ENCODE data around the gene MYOF. TPM values are rescaled to one million over a fixed set of nuclear protein-coding genes. Genes with fewer than 3 reads are reported as not detected.

MYOF gene
- 103 and 134 TPM in 2 replicates for polyA plus RNA-seq (2012; rRNA removed)
- 116 and 117 TPM in 2 replicates for polyA plus RNA-seq (2012; cell fraction: cytosol; rRNA removed)
- polyA plus RNA-seq (2012; cell fraction: nucleus; rRNA removed) = 121 and 175 TPM in 2 replicates

- Histone ChIP-seq H3K9ac (peak within 1 kb of the TSS; percentile 95), H3K27ac (ENCODE audit: low read depth in 2 of 2, low read length in 1 of 2) (peak within 1 kb of the TSS; percentile 78 to 98), H3F3A (replicated peaks; ENCODE audit: insufficient read depth) (peaks cover 24% of the 10 kb centered on the region), H3K9me2 (no peaks in the 10 kb centered on the region), H2AFZ (ENCODE audit: low read depth) (peak within 1 kb of the TSS; percentile 88), H3K79me2 (ENCODE audit: insufficient read depth) (peaks cover 46% of the 10 kb centered on the region), H3K4me2 (peak within 1 kb of the TSS; percentile 61), H3K36me3 (replicated peaks in 1 of 2; ENCODE audit: control insufficient read depth in 1 of 2, insufficient read depth in 2 of 2, low read length in 1 of 2) (peaks cover 0 to 3% of the 10 kb centered on the region in 2 experiments), H3K4me3 (ENCODE audit: low read depth in 2 of 2, low read length in 1 of 2) (peak within 1 kb of the TSS; percentile 59 to 62), H3K9me3 (no peaks in the 10 kb centered on the region), H3K27me3 (ENCODE audit: insufficient read depth) (no peaks in the 10 kb centered on the region), H4K20me1 (ENCODE audit: insufficient read depth) (no peaks in the 10 kb centered on the region), H3K4me1 (ENCODE audit: control insufficient read depth in 1 of 2, insufficient read depth in 2 of 2, low read depth in 1 of 2, low read length in 1 of 2) (no peaks in the 10 kb centered on the region; a peak in 1 of 4 replicates)
- 2% methylated on average over 27 of the region's 27 CpGs for WGBS (ENCODE audit: low lambda C conversion rate)
- ChIA-PET POLR2A (interaction anchor here (1.4 kb wide), 1 partner anchor 106 kb away, joined by 4 read pairs; no protein-coding TSS in a partner anchor), CTCF (interaction anchor here (0.8 to 16.8 kb wide), 50 partner anchors 9 to 633 kb away, joined by 3 to 515 read pairs (median 7); partner anchors contain the start of gene CEP55)
- peak; percentile 65 for DNase-seq
- TF ChIP-seq RAD21 (IDR thresholded peaks at IDR 0.05; ENCODE audit: low read length) (peak; percentile 91), RXRA (IDR thresholded peaks at IDR 0.05; ENCODE audit: borderline replicate concordance, low read depth) (no peak; the same call in 1 of the 2 replicates), FOXM1 (IDR thresholded peaks at IDR 0.05; ENCODE audit: low read depth) (no peak), USF2 (IDR thresholded peaks at IDR 0.05; ENCODE audit: borderline replicate concordance, low read depth, low read length) (no peak), EZH2phosphoT487 (IDR thresholded peaks at IDR 0.05; ENCODE audit: borderline replicate concordance, low read depth) (no peak), TCF12 (IDR thresholded peaks at IDR 0.05) (no peak), ELF1 (IDR thresholded peaks at IDR 0.05) (no peak), SIN3A (IDR thresholded peaks at IDR 0.05; ENCODE audit: borderline replicate concordance, low read depth, low read length) (peak; percentile 71; the same call in 1 of the 2 replicates), TAF1 (IDR thresholded peaks at IDR 0.05; ENCODE audit: borderline replicate concordance, low read depth, low read length) (peak; percentile 47; the same call in 1 of the 2 replicates), JUND (IDR thresholded peaks at IDR 0.05) (no peak), MAX (IDR thresholded peaks at IDR 0.05; ENCODE audit: low read depth) (peak; percentile 54; the same call in 1 of the 2 replicates), IRF3 (IDR thresholded peaks at IDR 0.05; ENCODE audit: low read depth, low read length) (no peak), RFX5 (IDR thresholded peaks at IDR 0.05; ENCODE audit: low read length) (no peak), USF1 (IDR thresholded peaks at IDR 0.05; ENCODE audit: borderline replicate concordance, low read depth) (no peak), MXI1 (IDR thresholded peaks at IDR 0.05; ENCODE audit: low read depth, low read length) (no peak), SMC3 (IDR thresholded peaks at IDR 0.05; ENCODE audit: low read depth, low read length) (peak; percentile 86), NRF1 (IDR thresholded peaks at IDR 0.05; ENCODE audit: low read depth, low read length) (no peak), FOSL2 (IDR thresholded peaks at IDR 0.05; ENCODE audit: borderline replicate concordance, low read depth) (no peak), TEAD4 (IDR thresholded peaks at IDR 0.05; ENCODE audit: borderline replicate concordance, insufficient read depth) (no peak), GABPA (IDR thresholded peaks at IDR 0.05; ENCODE audit: low read depth) (no peak), POLR2AphosphoS5 (IDR thresholded peaks at IDR 0.05; ENCODE audit: low read depth, low read length) (peak; percentile 55; the same call in 1 of the 2 replicates), FOXJ3 (CRISPR knock-in tag; IDR thresholded peaks at IDR 0.05) (no peak), REST (IDR thresholded peaks at IDR 0.05; ENCODE audit: low read depth, low read length) (0 out of 2 replicates have a peak, but pooled peaks have one; percentile 15), YY1 (IDR thresholded peaks at IDR 0.05; ENCODE audit: low read depth) (no peak), NFIC (IDR thresholded peaks at IDR 0.05; ENCODE audit: borderline replicate concordance) (no peak; the same call in 1 of the 2 replicates), EP300 (IDR thresholded peaks at IDR 0.05; ENCODE audit: borderline replicate concordance in 1 of 2, low read depth in 1 of 2, low read length in 1 of 2) (no peak), RCOR1 (IDR thresholded peaks at IDR 0.05; ENCODE audit: low read length) (no peak), CHD2 (IDR thresholded peaks at IDR 0.05; ENCODE audit: low read length, partially characterized antibody) (no peak)
Measured at GRCh38 chr10:93482145-93482834, at the start of gene MYOF. TSS of gene MYOF (minus strand) at chr10:93482334. CDS start at chr10:93482194, 140 bp downstream.

All from SK-N-SH (cell line).